Loucy (cell line): Measurements from ENCODE around the gene CSF1R.

Experiments
- EZH2phosphoT487 ChIP-seq: fragments of 200-600 bp; IDR thresholded peaks from 2 replicates; pipeline ENCODE4 v1.6.1; 2018; ENCODE audit warnings: antibody characterized with exemption, mild to moderate bottlenecking, moderate library complexity, borderline replicate concordance
- TF ChIP-seq, protein P1 (sequence below): fragments of 200-600 bp; sonication (generic); conservative IDR thresholded peaks from 2 replicates; pipeline ENCODE4 v1.5.1; 2014; ENCODE audit warnings: mild to moderate bottlenecking, antibody characterized with exemption, low read length

DNA sequence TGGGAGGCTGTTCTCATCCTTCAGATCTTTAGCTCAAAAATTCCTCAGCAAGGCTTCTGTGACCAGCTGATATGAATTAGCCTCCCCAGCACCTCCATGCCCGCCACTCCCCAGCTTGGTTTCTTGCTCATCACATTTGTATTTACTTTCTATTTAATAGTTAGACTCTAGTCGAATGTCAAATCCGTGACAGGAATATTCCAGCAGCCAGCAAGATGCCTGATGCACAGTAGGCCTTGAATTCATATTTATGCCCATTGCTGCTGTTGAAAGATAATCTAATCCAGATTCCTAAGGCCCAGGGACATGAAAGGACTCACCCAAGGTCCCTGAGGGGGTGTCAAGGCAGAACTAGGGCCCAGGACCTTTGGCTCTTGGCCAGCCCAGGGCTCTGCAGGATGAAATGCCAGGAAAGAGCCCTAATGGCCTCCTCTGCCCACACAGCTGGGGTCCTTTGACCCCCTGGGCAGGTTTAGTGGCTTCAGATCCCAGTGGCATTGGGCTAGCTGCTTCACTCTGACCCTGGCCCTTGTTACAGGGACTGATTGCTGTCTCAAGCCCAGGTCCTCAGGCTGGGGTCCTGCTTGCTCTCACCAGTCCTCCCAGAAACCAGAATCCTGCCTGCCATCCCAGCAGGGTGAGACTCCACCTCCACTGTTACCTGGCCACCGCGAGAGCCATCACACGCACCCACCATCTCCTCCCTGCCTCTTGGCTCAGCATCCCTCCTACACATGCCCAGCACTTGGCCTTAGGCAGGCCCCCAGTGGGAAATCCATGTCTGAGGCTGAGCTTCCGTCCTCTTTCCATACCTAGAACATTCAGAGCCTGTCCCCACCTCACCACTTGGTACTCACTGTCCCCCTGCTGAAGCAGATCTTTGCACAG lies 7.3 kb downstream of the CSF1R start:
- no peak for TF ChIP-seq EZH2phosphoT487
- TF ChIP-seq, protein P1, sequence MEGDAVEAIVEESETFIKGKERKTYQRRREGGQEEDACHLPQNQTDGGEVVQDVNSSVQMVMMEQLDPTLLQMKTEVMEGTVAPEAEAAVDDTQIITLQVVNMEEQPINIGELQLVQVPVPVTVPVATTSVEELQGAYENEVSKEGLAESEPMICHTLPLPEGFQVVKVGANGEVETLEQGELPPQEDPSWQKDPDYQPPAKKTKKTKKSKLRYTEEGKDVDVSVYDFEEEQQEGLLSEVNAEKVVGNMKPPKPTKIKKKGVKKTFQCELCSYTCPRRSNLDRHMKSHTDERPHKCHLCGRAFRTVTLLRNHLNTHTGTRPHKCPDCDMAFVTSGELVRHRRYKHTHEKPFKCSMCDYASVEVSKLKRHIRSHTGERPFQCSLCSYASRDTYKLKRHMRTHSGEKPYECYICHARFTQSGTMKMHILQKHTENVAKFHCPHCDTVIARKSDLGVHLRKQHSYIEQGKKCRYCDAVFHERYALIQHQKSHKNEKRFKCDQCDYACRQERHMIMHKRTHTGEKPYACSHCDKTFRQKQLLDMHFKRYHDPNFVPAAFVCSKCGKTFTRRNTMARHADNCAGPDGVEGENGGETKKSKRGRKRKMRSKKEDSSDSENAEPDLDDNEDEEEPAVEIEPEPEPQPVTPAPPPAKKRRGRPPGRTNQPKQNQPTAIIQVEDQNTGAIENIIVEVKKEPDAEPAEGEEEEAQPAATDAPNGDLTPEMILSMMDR, result no peak
